GM12891 (cell line): ENCODE data around the gene CRYGD.

Experiments
- PAX5 ChIP-seq: IDR thresholded peaks from 2 replicates; pipeline ENCODE4 v1.6.1; 2011; ENCODE audit warnings: low read length, moderate library complexity, mild to moderate bottlenecking; ENCODE audit not compliant: insufficient read depth, severe bottlenecking
- POLR2A ChIP-seq: IDR thresholded peaks from 2 replicates; pipeline ENCODE4 v1.6.1; 2011; ENCODE audit warnings: low read depth, low read length, control low read depth
- POLR2AphosphoS5 ChIP-seq: IDR thresholded peaks from 2 replicates; pipeline ENCODE4 v1.6.1; 2011; ENCODE audit warnings: low read depth, low read length, control low read depth
- POU2F2 ChIP-seq: IDR thresholded peaks from 2 replicates; pipeline ENCODE4 v1.6.1; 2011; ENCODE audit warnings: low read depth, mild to moderate bottlenecking, control low read depth, low read length, moderate library complexity
- SPI1 ChIP-seq: IDR thresholded peaks from 2 replicates; pipeline ENCODE4 v1.6.1; 2011; ENCODE audit warnings: low read depth, low read length, control low read depth
- TAF1 ChIP-seq: IDR thresholded peaks from 2 replicates; pipeline ENCODE4 v1.6.1; 2011; ENCODE audit warnings: low read depth, low read length, control low read depth

DNA sequence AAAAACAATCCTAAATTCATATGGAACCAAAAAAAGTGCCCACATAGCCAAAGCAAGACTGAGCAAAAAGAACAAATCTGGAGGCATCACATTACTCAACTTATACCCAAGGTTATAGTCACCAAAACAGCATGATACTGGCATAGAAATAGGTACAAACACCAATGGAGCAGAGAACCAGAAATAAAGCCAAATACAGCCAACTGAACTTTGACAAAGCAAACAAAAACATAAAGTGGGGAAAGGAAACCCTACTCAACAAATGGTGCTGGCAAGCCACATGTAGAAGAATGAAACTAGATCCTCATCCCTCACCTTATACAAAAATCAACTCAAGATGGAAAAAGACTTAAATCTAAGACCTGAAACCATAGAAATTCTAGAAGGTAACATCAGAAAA, 40.5 kb downstream of the CRYGD start:
- TF ChIP-seq POLR2AphosphoS5, result no peak
- no peak for TF ChIP-seq TAF1
- no peak for TF ChIP-seq POLR2A
- TF ChIP-seq SPI1, result no peak
- no peak for TF ChIP-seq PAX5
- no peak for TF ChIP-seq POU2F2
